ENCODE results near the gene MTFMT. TPM values are rescaled to one million over a fixed set of nuclear protein-coding genes. Genes with fewer than 3 reads are reported as not detected.

The MTFMT gene
- total and polyA plus RNA-seq, 2 experiments from 2014 or later, result 19.0 to 36.0 TPM

GRCh38 chr15:65069179-65069578, 39.7 kb upstream of the MTFMT start (continued):
- TF ChIP-seq CREB1 (CRISPR knock-in tag; IDR thresholded peaks at IDR 0.05; ENCODE audit: low read depth) (no peak), EZH2phosphoT487 (IDR thresholded peaks at IDR 0.05; ENCODE audit: unreplicated experiment) (no peak), JUNB (IDR thresholded peaks at IDR 0.05; ENCODE audit: unreplicated experiment) (no peak), ETS1 (IDR thresholded peaks at IDR 0.05) (no peak)

- peaks cover 5% of the 10 kb centered on the region; the same call in 1 of the 3 replicates for H3K9me3 Mint-ChIP-seq
- no peaks in the 10 kb centered on the region for H3K79me2 ChIP-seq (replicated peaks; ENCODE audit: insufficient read depth)
- H3K36me3 ChIP-seq (ENCODE audit: insufficient read depth), result no peaks in the 10 kb centered on the region
- no peak overlapping the region for H3K27ac Mint-ChIP-seq
- H3K36me3 Mint-ChIP-seq (ENCODE audit: low read depth), result no peaks in the 10 kb centered on the region; the same call in 2 of the 3 replicates
- no peak overlapping the region for H3K27ac ChIP-seq (ENCODE audit: low read depth)
- H3K4me1 Mint-ChIP-seq, result peaks cover 23% of the 10 kb centered on the region
- H3K4me3 Mint-ChIP-seq, result peak overlapping the region; percentile 69
- no peak for TF ChIP-seq POLR2AphosphoS5 (IDR thresholded peaks at IDR 0.05; ENCODE audit: low read depth)
- no peak for TF ChIP-seq CTCF (conservative IDR thresholded peaks at IDR 0.05; ENCODE audit: low read depth in 2 of 2)
- H2AFZ ChIP-seq, result peak overlapping the region; percentile 99
- peaks cover 11% of the 10 kb centered on the region for H3K27me3 ChIP-seq (ENCODE audit: insufficient read depth)
- ATAC-seq, result no peak
- H3K27me3 Mint-ChIP-seq (ENCODE audit: insufficient read depth, low read depth, poor library complexity), result peaks cover 17% of the 10 kb centered on the region
- no peak for DNase-seq (ENCODE audit: low spot score)
- H3K4me2 ChIP-seq, result peak overlapping the region; percentile 93
- peaks cover 25% of the 10 kb centered on the region for H3K4me1 ChIP-seq (ENCODE audit: insufficient read depth)
- H3K4me3 ChIP-seq, result peak overlapping the region; percentile 73
- 0 out of 2 replicates have a peak, but pooled peaks cover 3% of the 10 kb centered on the region for H4K20me1 ChIP-seq (replicated peaks; ENCODE audit: insufficient read depth)
- H3F3A ChIP-seq (replicated peaks; ENCODE audit: low read depth), result peaks cover 5% of the 10 kb centered on the region; the same call in 1 of the 2 replicates
- H3K9me2 ChIP-seq (ENCODE audit: insufficient read depth), result no peaks in the 10 kb centered on the region
These were observed 39.0 kb upstream of the MTFMT start for GRCh38 chr15:65068403-65068788.

- Histone ChIP-seq H3F3A (replicated peaks; ENCODE audit: low read depth) (peaks cover 5% of the 10 kb centered on the region; the same call in 1 of the 2 replicates), H3K4me3 (peak within 1 kb of the TSS; percentile 73), H3K9me2 (ENCODE audit: insufficient read depth) (no peaks in the 10 kb centered on the region), H3K4me1 (ENCODE audit: insufficient read depth) (peaks cover 25% of the 10 kb centered on the region), H3K27ac (ENCODE audit: low read depth) (no peak within 1 kb of the TSS), H4K20me1 (replicated peaks; ENCODE audit: insufficient read depth) (0 out of 2 replicates have a peak, but pooled peaks cover 3% of the 10 kb centered on the region), H3K79me2 (replicated peaks; ENCODE audit: insufficient read depth) (no peaks in the 10 kb centered on the region), H3K4me2 (peak within 1 kb of the TSS; percentile 93), H3K36me3 (ENCODE audit: insufficient read depth) (no peaks in the 10 kb centered on the region), H3K27me3 (ENCODE audit: insufficient read depth) (peaks cover 11% of the 10 kb centered on the region), H2AFZ (peak within 1 kb of the TSS; percentile 99)
- peaks cover 3% of the 10 kb centered on the region; the same call in 1 of the 3 replicates for H3K9me3 Mint-ChIP-seq
- peaks cover 17% of the 10 kb centered on the region for H3K27me3 Mint-ChIP-seq (ENCODE audit: insufficient read depth, low read depth, poor library complexity)
- DNase-seq (ENCODE audit: low spot score), result peak; percentile 79
- no peak within 1 kb of the TSS for H3K27ac Mint-ChIP-seq
- peak within 1 kb of the TSS; percentile 78 for H3K4me3 Mint-ChIP-seq
- H3K4me1 Mint-ChIP-seq, result peaks cover 23% of the 10 kb centered on the region
- peak; percentile 57 for ATAC-seq
- no peaks in the 10 kb centered on the region; the same call in 2 of the 3 replicates for H3K36me3 Mint-ChIP-seq (ENCODE audit: low read depth)
- TF ChIP-seq CTCF (conservative IDR thresholded peaks at IDR 0.05; ENCODE audit: low read depth in 2 of 2), result no peak
- TF ChIP-seq ZNF114 (CRISPR knock-in tag; IDR thresholded peaks at IDR 0.05), result no peak
- TF ChIP-seq REST (IDR thresholded peaks at IDR 0.05; ENCODE audit: unreplicated experiment), result no peak
- no peak for TF ChIP-seq JUNB (IDR thresholded peaks at IDR 0.05; ENCODE audit: unreplicated experiment)
- TF ChIP-seq EZH2 (IDR thresholded peaks at IDR 0.05; ENCODE audit: low read depth, unreplicated experiment), result no peak
- TF ChIP-seq ETS1 (IDR thresholded peaks at IDR 0.05), result no peak
- no peak for TF ChIP-seq EZH2phosphoT487 (IDR thresholded peaks at IDR 0.05; ENCODE audit: unreplicated experiment)
- no peak for TF ChIP-seq STAT1 (IDR thresholded peaks at IDR 0.05; ENCODE audit: unreplicated experiment)
- no peak for TF ChIP-seq NANOG (IDR thresholded peaks at IDR 0.05; ENCODE audit: borderline replicate concordance)
These were observed 38.4 kb upstream of the MTFMT start, which contains the start of gene RASL12 for GRCh38 chr15:65067645-65068402. Gene RASL12 (minus strand): TSS chr15:65067991. CDS start chr15:65067835, 156 bp downstream.
